GM21529 (cell line): Measurements from ENCODE around the gene GLI3.
A peak's percentile ranks its signal among the peaks of the same experiment; 100 is the strongest.

Experiments used
- ATAC-seq: cut with Tn5 transposase; IDR thresholded peaks from one replicate; pipeline ENCODE4 v1.9.1; 2021; ENCODE audit not compliant: unreplicated experiment

The GLI3 gene

DNA sequence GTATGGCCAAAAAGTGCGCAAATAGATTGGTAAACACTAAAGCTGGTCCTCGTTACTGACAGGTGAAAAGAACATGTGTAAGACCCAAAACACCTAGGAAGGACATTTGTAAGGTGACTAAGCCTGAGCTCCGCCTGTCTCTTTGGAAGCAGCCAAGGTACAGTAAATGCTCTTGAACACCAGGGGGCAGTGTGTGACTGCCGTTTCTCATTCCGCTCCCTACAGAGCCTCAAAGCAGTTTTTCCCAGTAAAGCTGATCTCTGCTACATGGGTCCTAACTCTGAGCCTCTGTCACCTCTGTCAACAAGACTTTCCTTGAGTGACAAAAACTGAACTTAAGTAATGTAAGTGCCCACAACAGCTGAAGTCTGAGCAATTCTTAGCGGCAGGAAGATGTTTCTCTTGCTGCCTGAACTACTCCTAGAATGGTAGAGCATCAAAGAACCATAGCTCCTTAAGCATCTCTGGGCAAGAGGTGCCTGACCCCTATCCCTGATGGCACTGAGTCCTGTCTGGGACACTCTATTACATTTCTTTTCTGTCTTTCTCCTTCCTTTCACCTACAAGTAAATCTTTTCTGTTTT, 296.2 kb downstream of the GLI3 start:
- peak; percentile 81 for ATAC-seq

DNA sequence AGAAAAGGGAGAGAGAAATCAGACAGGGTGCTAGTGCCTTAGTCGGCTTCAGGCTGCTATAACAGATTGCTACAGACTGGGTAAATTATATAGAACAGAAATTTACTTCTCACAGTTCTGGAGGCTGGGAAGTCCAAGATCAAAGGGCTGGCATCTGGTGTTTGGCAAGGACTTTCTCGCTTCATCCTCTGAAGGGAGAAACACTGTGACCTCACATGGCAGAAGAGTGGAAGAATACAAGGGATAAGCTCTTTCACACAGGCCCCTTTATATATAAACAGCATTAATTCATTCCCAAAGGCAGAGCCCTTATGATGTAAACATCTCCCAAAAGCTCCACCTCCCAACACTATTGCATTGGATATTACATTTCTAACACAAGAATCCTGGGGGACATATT, 298.6 kb downstream of the GLI3 start:
- no peak for ATAC-seq

DNA sequence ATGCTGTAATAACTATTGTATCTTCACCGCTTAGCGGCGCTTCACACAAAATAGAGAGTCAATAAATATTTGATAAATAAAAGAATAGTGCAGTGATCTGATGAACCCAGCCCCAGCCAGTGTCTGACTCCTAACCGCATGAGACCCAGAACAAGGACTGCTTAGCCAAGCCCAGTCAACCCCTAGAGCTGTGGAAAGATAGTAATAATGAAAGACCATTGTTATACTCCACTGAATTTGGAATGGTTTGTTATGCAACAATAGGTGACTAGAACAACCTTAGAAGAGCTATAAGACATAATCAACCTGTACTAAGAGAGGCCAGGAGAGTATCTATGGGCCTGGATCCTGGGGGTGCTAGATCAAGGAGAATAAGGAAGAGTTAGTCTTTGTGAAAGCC, 303.6 kb downstream of the GLI3 start:
- no peak for ATAC-seq

DNA sequence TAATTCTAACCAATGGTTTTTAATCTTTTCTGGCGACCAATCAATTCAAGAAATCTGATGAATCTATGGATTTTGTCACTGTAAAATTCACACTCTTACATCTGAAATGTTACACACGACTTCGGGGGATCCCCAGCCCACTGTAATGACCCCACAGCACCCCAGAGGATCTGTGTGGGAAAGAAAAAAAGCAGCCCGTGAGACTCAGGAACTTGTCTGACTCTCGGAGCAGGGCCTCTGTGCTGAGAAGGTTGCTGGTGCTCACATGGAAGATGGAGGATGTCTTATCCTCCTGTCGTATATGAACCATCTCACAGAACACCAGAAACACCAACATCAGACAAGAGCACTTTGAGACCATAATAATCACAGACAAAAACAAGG, 305.8 kb downstream of the GLI3 start:
- ATAC-seq = no peak

DNA sequence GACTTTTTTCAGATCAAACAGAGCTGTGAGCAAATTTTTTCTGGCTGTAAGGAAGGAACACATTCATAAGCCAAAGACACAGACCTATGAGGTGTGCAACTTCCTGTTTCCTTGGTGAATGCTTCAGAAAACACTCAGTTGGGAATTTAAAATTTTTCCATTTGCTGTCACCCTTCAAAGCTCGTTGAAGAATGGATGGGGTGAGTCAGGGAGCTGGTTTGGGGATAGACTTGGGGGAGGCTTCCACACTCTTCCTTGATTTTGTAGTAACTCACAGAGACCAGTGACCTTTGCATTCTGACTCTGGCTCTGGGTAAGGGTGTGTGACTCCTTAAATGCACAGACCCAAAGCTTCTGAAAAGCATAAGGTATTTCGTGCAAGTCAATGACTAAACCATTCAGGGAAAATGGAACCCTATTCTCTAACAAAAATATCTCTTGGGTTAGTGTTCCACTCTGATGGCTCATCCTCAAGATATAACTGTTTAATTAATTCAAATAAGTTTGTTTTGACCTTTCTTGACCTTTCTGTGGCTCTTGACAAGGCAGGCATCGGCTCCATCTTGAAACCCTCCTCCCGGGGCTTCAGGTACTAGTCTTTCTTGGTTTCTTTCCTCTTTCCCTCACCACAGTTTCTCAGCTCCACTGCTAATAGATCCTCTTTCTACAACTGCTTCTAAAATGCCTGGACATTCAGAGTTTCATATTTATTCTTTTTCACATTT, 306.3 kb downstream of the GLI3 start:
- ATAC-seq = no peak

DNA sequence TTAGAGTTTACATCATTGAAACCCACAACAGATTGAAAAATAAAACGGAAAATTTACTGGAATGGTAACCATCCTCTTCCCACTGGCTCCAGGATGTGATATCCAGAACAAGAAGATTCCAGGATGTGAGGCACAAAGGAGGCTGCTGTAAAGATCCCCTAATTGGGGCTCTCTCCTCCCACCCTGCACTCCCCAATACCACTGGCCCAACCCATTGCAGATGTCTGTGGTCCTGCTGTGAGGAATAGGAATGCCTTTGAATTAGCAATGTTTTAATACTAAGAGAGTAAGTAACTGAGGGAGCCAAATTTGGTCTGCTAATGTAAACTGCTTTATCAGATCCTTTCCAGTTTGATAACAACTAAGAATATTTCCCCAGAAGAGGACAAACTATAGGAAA, 308.2 kb downstream of the GLI3 start:
- no peak for ATAC-seq

DNA sequence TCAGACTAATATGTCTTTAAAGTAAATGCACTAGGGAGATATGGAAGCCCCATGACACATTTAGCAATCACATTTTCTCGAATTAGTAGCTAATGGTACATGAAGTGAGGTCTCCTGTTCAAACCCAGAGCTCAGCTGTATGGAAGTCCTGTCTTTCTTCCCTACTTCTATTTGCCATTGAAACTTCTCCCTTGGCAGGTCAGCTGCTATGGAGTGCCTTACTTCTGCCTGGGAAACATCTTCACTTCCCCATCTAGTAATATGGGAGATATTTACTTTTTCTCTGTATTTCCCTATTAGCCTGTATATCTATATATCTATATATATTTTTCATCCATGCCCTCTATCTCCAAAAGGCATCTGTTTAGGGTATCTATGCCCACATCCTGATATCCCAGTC, 308.8 kb downstream of the GLI3 start:
- ATAC-seq = no peak

DNA sequence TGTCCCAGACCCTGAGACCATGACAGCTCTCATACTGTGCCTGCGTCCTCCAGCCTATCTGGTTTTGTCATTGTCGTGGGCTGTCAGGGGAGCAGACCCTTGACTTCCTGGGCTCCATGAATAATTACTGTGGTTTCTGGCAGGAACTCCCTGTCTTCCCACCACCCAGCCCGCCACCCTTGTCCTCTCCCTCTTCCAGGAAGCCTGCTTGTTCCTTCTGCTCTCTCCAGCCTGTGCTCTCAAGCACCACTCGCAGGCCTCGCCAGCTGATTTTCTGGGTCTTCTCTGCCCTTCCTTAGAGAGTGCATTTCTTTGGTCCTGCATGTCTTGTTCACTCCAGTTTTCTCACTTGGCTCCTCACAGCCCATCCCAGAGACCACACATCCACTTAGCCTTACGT, 309.6 kb downstream of the GLI3 start:
- ATAC-seq = no peak

DNA sequence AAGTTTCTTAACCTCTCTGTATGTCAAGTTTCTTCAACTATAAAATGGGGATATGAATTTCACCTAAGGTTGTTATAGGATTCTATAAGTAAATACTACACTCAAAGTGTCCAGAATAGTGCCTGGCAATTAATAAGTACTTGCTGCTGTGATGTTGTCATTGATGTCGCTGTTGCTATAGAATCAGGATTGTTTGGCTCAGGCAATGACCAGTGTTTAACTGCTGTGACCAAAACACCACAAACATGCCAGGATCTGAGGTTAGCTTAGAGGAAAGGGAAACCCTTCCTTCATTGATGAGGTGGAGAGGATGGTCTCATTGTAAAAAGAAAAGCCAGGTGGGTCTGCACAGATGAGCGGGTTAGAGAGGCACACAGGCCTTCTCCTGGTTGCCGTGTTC, 311.1 kb downstream of the GLI3 start:
- no peak for ATAC-seq

DNA sequence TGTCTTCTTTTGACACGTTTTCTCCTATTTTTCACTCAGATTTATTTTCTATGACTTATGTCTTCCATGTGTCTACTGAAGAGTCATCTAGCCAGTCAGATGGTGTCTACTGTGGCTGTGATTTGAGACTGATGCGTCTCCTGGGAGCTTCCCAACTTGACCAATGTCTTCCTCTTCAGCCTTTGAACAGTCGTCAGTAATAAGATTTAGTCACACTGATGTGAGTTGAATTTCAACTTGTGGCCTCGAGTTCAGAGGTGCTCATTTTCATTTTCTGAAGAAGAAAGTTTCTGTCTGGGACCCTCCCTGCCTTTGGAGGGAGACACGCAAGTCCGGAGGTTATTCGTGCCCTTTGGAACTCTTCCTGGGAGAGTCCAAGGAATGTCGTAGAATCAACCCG, 312.2 kb downstream of the GLI3 start:
- no peak for ATAC-seq

DNA sequence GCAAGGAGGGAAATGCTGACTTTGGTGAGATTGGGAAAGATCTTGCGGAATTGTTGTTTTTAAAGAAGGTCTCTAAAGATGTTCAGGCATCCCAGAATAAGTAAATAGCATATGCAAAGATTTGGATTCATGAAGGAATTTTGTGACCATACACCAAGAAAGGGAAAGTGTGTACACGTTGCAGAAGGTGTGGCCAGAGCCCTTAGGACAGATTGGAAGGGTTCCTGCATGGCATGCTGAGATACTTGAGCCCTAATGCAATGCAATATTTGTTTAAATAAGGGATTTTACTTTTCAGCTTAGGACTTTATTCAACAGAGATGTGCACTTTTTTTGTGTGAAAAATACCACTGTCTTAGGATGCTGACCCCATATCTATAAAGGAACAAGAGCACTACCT, 314.6 kb downstream of the GLI3 start:
- ATAC-seq = no peak

DNA sequence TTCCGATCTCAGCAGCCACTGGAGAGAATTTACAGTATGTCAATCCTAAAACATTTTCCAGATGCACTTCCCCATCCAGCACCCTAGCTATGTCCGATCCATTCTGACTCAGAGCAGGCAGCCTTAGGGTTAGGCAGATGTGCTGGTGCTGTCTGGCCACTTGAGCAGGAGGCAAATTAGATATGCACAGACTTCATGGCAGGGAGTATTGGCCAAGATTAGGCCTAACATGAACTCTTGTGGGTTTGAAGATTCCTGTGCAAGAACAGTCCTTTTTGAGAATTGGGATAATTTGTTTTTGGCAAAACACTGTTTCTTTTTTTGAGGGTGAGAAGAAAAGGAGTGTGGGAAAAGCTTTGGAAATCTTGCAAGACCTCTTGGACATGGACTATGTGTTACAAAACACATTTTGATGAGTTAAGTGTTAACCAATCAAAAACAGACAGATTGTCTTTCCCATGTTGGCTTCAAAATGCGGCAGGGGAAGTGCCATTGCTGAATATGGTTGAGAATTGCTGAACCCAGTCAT, 315.5 kb downstream of the GLI3 start:
- ATAC-seq = no peak

DNA sequence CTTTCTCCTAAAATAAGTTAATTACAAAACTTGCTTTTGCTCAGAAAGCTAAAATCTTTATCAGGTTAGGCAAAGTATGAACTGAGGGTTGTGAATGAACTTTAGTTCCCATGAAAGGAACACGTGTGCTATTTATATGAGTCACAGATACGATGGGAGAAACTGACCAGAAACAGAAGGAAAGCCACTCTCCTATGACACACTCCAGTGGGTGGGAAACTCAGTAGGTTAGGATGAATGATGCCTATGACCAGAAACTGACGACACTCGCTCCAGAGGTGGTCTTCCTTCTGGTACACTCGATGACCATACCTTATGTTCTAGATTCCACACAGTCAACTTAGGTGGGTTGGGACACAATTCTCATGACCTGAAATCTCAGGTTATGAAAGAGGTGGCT, 318.4 kb downstream of the GLI3 start:
- ATAC-seq = no peak

DNA sequence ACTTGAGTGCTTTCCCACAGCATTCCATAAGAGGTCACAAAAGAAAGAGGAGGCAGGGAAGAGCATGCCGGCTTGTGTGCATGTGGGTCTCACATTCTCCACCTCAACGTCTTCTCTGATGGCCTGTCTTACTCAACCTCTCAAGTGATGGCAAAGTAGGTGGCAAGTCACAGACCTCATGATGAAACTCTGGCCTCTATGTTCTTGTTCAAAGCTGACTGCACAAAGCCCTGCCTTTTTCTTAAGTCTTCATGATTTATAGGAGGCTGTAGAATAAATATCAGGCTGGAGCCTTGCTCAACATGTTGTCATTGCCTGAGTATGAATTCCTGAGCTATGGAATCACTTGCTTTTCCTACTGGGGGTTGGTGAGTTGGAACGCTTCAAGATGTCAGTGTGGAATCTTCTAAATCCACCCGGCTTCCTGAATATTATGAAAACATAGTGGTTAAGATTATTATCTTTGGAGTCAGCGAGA, 320.5 kb downstream of the GLI3 start:
- no peak for ATAC-seq

DNA sequence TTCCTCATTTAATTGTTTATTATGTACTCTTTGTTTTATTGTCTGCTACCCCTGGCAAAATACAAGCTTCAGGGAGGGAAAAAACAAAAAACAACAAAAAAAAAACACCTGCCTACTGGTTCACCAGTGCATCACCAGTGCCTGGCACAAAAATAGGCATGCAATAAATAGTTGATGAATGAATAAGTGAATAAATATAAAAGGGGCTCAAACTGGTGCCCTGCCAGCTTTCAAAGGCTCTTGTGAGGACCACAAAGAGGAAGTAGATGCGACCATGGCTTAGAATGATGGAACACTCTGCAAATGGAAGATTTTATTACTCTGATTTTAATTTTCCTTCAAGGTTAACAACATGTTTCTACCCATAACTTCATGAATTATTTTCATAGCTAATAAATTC, 321.1 kb downstream of the GLI3 start:
- ATAC-seq = no peak

DNA sequence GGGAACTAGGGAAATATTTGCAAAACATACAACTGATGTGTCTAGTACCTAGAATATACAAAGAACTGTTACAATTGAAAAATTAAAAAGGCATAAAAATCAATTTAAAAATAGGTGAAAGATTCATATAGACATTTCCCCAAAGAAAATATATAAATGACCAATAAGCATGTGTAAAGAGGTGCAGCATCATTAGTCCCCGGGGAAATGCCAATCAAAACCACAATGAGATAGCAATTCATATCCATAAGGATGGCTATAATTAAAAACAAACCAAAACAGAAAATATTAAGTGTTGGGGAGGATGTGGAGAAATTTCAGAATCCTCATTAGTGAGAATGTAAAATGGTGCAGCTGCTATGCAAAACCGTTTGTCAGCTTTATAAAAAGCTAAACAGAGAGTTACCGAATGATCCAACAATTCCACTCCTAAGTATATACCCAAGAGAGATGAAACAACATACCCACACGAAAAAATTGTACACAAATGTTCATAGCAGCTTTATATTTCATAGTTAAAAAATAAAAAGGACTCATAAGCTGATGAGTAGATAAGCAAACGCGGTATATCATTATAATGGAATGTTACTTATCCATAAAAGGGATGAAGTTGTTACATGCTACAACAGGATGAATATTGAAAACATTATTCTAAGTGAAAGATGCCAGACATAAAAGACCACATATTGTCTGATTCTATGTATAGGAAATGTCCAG, 324.0 kb downstream of the GLI3 start:
- no peak for ATAC-seq

DNA sequence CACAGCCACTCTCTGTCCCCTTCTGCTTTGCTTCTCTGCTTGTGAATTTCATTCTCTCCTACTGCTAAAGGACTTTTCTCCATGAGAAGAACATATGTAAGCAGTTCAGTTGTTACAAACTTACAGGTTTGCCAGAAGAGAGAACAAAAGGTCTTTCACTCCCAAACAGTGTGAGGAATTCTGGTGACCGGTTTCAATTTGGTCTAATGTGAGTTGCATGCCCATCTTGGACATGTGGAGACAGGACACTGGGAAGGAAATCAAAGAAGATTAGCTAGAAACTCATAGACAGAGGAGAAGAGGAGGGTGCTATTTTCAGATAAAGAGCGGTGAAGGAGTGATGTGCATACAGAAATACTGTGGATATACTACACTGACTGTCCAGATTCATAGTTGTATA, 324.6 kb downstream of the GLI3 start:
- ATAC-seq = no peak

DNA sequence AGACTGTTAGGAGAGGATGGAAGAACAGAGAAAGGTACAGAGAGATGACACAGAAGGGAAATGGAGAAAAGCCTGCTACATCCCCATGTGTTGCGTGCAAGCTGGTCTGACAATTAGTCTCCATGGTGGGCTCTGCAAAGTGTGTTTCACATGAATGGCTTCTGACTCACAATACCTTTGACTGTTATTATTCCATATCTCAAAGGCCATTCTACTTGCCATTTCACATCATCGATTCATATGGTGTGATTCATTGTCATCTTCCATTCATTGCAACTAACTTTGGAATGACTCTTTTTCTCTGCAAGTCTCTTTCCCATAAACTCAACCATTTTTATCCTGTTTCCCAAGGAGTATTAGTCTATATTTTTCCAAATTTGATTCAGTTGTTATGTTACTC, 325.2 kb downstream of the GLI3 start:
- ATAC-seq = no peak
